DMS53 treated with DMSO at 0.1 percent for 48 hours (cell line): Measurements from ENCODE around the gene SLC39A11.
"Not testable (repeated sequence)": the region's sequence is repeated elsewhere in the genome, so short reads cannot be mapped to it uniquely, and the experiment has no call there.

Experiments
- DNase-seq: peaks from one replicate; lab custom pipeline; 2025; ENCODE audit not compliant: unreplicated experiment; lab: John Stamatoyannopoulos, UW

SLC39A11 gene

GRCh38 chr17:73111386-73111785, 18.9 kb upstream of the SLC39A11 start:
- DNase-seq = no peak

- no peak for DNase-seq
Observed at GRCh38 chr17:73107191-73107590, 14.7 kb upstream of the SLC39A11 start.

- no peak for DNase-seq
Observed at GRCh38 chr17:73105431-73105830, 12.9 kb upstream of the SLC39A11 start.

GRCh38 chr17:73104450-73104849, 12.0 kb upstream of the SLC39A11 start:
- no peak for DNase-seq

- no peak for DNase-seq
Observed at GRCh38 chr17:73103641-73104335, 11.3 kb upstream of the SLC39A11 start.

- no peak for DNase-seq
Observed at GRCh38 chr17:73101031-73101430, 8.5 kb upstream of the SLC39A11 start.

- no peak for DNase-seq
Observed at GRCh38 chr17:73100363-73100762, 7.9 kb upstream of the SLC39A11 start.

- DNase-seq = no peak
Observed at GRCh38 chr17:73099511-73099910, 7.0 kb upstream of the SLC39A11 start.

GRCh38 chr17:73098919-73099318, 6.4 kb upstream of the SLC39A11 start:
- no peak for DNase-seq

- DNase-seq = not testable (repeated sequence)
Observed at GRCh38 chr17:73097973-73098765, 5.7 kb upstream of the SLC39A11 start.

GRCh38 chr17:73096866-73097265, 4.4 kb upstream of the SLC39A11 start:
- DNase-seq = no peak

GRCh38 chr17:73096211-73096610, 3.7 kb upstream of the SLC39A11 start:
- no peak for DNase-seq

- no peak for DNase-seq
Observed at GRCh38 chr17:73093286-73093685, 798 bp upstream of the SLC39A11 start.

GRCh38 chr17:73091770-73092522, 542 bp downstream of the SLC39A11 start:
- DNase-seq = peak; percentile 29

GRCh38 chr17:73091410-73091769, 1.1 kb downstream of the SLC39A11 start:
- DNase-seq = no peak

- no peak for DNase-seq
Observed at GRCh38 chr17:73090396-73091202, 1.9 kb downstream of the SLC39A11 start.

GRCh38 chr17:73089322-73090317, 2.9 kb downstream of the SLC39A11 start:
- DNase-seq = no peak

- DNase-seq = no peak
Observed at GRCh38 chr17:73088561-73088960, 3.9 kb downstream of the SLC39A11 start.

GRCh38 chr17:73083432-73083831, 9.1 kb downstream of the SLC39A11 start:
- no peak for DNase-seq

- no peak for DNase-seq
Observed at GRCh38 chr17:73074566-73074965, 17.9 kb downstream of the SLC39A11 start.
